Activated CD4-positive, alpha-beta memory T cell treated with anti-CD3 and anti-CD28 coated beads, Interleukin-2, amount 10 ng/mL, durations not matched to agents 7 days and 5 days (primary cell): ENCODE results near the gene LAMC3. TPM values are rescaled to one million over a fixed set of nuclear protein-coding genes. Genes with fewer than 3 reads are reported as not detected.

Source experiments
- CTCF ChIA-PET: fragments of 350-600 bp; sonication (Branson Sonifier 250); formaldehyde crosslinking; loops from one replicate; lab custom pipeline; 2021; ENCODE audit warnings: antibody characterized with exemption, inconsistent platforms; lab: Charles Lee
- POLR2A ChIA-PET: fragments of 350-600 bp; sonication (Branson Sonifier 250); formaldehyde crosslinking; loops from one replicate; lab custom pipeline; 2021; ENCODE audit warnings: antibody characterized with exemption; lab: Charles Lee
- DNase-seq: peaks from one replicate; pipeline ENCODE4 v3.0.0-alpha.2; 2020
- H3K27ac Mint-ChIP-seq: one replicate; pipeline ENCODE4 v1.8.0; 2021; ENCODE audit warnings: mild to moderate bottlenecking, mixed read lengths
- H3K27me3 Mint-ChIP-seq: one replicate; pipeline ENCODE4 v1.8.0; 2021; ENCODE audit warnings: mixed read lengths
- H3K36me3 Mint-ChIP-seq: one replicate; pipeline ENCODE4 v1.8.0; 2021; ENCODE audit warnings: low read depth, mixed read lengths
- H3K4me1 Mint-ChIP-seq: one replicate; pipeline ENCODE4 v1.8.0; 2021; ENCODE audit warnings: mixed read lengths
- H3K4me3 Mint-ChIP-seq: one replicate; pipeline ENCODE4 v1.8.0; 2021; ENCODE audit warnings: mild to moderate bottlenecking, mixed read lengths
- H3K9me3 Mint-ChIP-seq: one replicate; pipeline ENCODE4 v1.8.0; 2021; ENCODE audit warnings: mixed read lengths
- total RNA-seq, 2 experiments: library from RNA; stranded (reverse); gene quantifications; one replicate each; pipeline ENCODE4 v1.2.3, GENCODE V29; 2021

LAMC3 gene
- total RNA-seq, 2 experiments from 2014 or later: not detected

DNA sequence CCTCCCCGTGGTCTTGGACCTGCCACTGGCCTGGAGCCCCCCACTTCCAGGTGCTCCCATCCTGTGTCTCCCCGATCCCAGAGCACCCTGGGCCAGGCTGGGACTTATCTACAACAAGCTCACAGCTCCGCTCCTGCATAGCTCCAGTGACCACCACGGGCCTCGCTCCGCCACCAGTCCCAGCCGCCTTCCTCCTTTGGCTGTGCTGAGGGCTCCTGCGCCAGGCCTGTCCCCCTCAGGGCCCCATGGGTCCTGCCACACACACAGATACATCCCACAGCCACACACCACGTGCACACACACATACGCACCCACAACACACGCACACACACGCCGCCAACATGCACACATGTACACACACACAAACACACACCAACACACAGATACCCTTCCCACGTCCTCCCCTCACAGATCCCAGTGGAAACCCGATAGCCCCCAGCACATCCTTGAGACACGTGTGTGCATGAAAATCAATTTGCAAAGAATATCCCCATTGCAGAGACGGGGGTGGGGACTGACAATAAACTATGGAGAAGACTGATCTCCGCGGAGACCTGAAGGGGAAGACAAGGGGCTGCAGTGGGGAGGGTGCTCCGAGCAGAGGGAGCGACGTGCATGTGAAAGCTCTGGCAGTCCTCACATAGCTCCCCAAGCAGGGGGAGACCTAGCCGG lies 18.5 kb upstream of the LAMC3 start:
- H3K27ac Mint-ChIP-seq: no peak overlapping the region
- no peak overlapping the region for H3K4me3 Mint-ChIP-seq
- CTCF ChIA-PET: no interaction called here
- no peaks in the 10 kb centered on the region for H3K9me3 Mint-ChIP-seq
- no peaks in the 10 kb centered on the region for H3K4me1 Mint-ChIP-seq
- DNase-seq: no peak
- no peaks in the 10 kb centered on the region for H3K36me3 Mint-ChIP-seq
- POLR2A ChIA-PET: no interaction called here
- no peaks in the 10 kb centered on the region for H3K27me3 Mint-ChIP-seq

DNA sequence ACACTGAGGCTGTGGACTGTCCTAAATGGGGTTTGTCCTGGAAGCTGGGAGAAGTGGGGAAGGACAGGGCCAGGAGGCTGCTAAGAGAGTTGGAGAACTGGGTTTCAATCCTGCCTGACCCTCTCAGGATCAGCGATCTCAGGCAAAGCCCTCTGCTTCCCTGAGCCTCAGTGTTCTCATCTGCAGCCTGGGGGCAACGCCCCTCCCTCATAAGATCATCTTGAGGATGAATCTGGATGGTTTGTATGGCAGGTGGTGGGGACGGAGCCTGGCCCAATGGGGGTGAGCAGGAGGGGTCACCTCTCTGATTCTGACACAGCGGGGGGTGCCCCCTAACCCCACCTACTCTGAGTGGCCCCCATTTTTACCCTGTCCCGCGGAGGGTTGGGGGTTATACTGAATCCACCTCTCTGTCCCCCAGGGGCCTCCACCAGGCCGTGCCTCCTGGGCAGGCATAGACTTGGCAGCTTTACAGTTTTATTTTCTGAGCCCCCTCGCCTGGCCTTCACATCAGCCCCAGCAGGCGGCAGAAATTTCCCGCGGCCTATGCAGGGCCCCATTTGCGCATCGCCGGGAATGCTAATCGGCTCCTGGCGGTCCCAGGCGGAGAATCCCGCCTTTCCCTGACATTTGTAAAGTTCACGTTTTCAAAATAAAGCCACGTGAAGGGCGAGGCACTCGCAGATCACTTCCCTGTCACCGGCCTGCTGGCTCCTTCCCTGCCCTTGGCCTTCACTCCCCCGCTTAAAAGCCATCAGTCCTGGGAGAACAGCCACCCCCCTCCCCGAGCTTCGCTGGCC lies 17.8 kb upstream of the LAMC3 start:
- H3K9me3 Mint-ChIP-seq: no peaks in the 10 kb centered on the region
- no peak overlapping the region for H3K4me3 Mint-ChIP-seq

GRCh38 chr9:130991778-130992681 lies 16.9 kb upstream of the LAMC3 start:
- Mint-ChIP-seq H3K27me3 (no peaks in the 10 kb centered on the region), H3K9me3 (no peaks in the 10 kb centered on the region), H3K4me1 (no peaks in the 10 kb centered on the region), H3K4me3 (no peak overlapping the region), H3K36me3 (no peaks in the 10 kb centered on the region), H3K27ac (no peak overlapping the region)
- ChIA-PET CTCF (interaction anchor here (0.6 kb wide), 1 partner anchor 55 kb away, joined by 4 read pairs; no protein-coding TSS in a partner anchor), POLR2A (no interaction called here)
- no peak for DNase-seq

More for the DNA sequence above, 17.8 kb upstream of the LAMC3 start:
- DNase-seq: no peak
- Mint-ChIP-seq H3K36me3 (no peaks in the 10 kb centered on the region), H3K27ac (no peak overlapping the region), H3K27me3 (no peaks in the 10 kb centered on the region), H3K4me1 (no peaks in the 10 kb centered on the region)
- POLR2A ChIA-PET: no interaction called here
- CTCF ChIA-PET: no interaction called here

GRCh38 chr9:130992682-130993032 lies 16.3 kb upstream of the LAMC3 start:
- H3K27me3 Mint-ChIP-seq: no peaks in the 10 kb centered on the region
- CTCF ChIA-PET: no interaction called here
- H3K4me1 Mint-ChIP-seq: no peaks in the 10 kb centered on the region
- H3K27ac Mint-ChIP-seq: no peak overlapping the region
- DNase-seq: no peak
- H3K36me3 Mint-ChIP-seq: no peaks in the 10 kb centered on the region
- no peak overlapping the region for H3K4me3 Mint-ChIP-seq
- H3K9me3 Mint-ChIP-seq: no peaks in the 10 kb centered on the region
- POLR2A ChIA-PET: no interaction called here

DNA sequence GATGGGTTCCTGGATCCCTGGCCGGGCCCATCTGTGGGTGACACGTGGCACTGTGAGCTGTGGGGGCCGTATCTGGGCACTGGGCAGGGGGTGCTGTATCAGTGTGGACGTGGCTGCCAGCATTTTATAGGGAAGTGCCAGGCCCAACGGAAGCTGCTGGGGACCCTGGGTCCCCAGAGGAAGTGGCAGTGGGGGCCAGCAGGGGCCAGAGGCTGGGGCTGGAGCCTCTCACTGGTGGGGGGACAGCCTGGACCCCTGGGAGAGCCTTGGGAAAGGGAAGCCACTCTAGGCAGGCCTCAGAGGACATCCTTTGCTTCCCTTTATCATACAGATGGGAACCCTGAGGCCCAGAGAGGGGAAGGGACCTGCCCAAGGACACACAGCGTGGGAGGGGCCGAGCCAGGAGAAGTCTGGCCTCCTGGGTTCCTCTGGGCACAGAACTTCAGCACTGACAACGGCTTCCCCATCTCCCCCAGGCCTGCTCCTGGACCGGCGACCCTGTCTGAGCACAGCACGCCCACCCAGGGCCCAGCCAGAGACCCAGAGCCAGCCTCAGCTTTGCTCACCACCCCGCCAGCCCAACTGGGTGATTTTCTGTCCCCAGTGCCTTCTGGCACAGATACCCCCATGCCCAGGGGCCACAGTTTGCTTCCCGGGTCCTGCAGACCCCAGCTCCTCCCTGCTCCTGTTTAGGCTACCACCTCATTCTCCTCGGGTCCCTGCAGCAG lies 15.5 kb upstream of the LAMC3 start:
- DNase-seq: no peak
- no peaks in the 10 kb centered on the region for H3K9me3 Mint-ChIP-seq
- H3K27me3 Mint-ChIP-seq: no peaks in the 10 kb centered on the region
- ChIA-PET POLR2A (no interaction called here), CTCF (no interaction called here)
- H3K4me1 Mint-ChIP-seq: no peaks in the 10 kb centered on the region
- no peaks in the 10 kb centered on the region for H3K36me3 Mint-ChIP-seq
- H3K4me3 Mint-ChIP-seq: no peak overlapping the region
- H3K27ac Mint-ChIP-seq: no peak overlapping the region

DNA sequence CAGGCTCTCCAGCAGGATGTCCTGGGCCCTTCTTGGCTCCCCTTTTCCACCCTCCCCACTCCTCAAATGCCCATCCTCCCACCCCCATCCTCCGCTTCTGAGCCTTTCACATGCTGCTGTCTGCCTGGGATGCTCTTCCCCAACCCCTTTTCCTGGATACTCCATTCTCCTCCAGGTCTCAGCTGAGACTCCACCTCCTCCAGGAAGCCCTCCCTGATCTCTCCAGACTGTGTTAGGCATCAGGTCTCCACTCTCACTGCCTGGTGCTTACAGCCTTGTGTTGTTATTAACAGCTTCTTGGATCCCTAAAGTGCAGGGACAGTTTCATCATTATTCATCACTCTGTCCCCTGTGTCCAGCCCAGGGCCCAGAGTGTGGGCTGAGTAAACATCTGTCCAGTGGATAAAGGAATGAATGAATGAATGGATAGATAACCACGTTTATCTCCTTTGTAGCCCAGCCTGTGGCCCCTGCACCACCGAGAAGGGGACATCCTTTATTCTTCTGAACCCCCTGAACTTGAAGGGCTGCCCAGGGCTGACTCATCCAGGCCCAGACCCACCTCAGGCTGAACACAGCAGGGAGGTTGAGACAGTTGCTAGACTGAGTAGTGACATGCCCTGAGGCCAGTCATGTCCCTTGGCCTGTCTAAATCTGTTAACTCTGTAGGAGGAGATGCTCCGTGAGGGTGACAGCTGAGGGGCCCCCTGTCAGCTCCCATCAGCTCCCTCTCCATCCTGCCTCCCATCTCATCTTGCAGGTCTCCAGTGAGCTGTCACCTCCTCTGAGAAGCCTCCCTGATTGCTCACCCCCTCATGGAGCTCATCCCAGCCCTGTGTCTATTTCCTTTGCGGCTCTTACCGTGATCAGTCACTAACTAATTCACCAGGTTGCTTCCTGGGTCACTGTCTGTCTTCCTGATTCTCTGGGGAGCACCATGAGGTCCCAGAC lies 14.6 kb upstream of the LAMC3 start:
- Mint-ChIP-seq H3K27ac (no peak overlapping the region), H3K4me3 (no peak overlapping the region)

GRCh38 chr9:130995086-130996011 lies 13.6 kb upstream of the LAMC3 start:
- no peak for DNase-seq
- Mint-ChIP-seq H3K4me3 (no peak overlapping the region), H3K27ac (no peak overlapping the region), H3K9me3 (no peaks in the 10 kb centered on the region), H3K27me3 (peaks cover 4% of the 10 kb centered on the region), H3K36me3 (no peaks in the 10 kb centered on the region), H3K4me1 (no peaks in the 10 kb centered on the region)
- ChIA-PET POLR2A (no interaction called here), CTCF (no interaction called here)

More for the DNA sequence above, 14.6 kb upstream of the LAMC3 start:
- Mint-ChIP-seq H3K36me3 (no peaks in the 10 kb centered on the region), H3K4me1 (no peaks in the 10 kb centered on the region), H3K9me3 (no peaks in the 10 kb centered on the region), H3K27me3 (no peaks in the 10 kb centered on the region)
- ChIA-PET CTCF (interaction anchor here (0.6 kb wide), 1 partner anchor 105 kb away, joined by 4 read pairs; no protein-coding TSS in a partner anchor), POLR2A (no interaction called here)
- no peak for DNase-seq

DNA sequence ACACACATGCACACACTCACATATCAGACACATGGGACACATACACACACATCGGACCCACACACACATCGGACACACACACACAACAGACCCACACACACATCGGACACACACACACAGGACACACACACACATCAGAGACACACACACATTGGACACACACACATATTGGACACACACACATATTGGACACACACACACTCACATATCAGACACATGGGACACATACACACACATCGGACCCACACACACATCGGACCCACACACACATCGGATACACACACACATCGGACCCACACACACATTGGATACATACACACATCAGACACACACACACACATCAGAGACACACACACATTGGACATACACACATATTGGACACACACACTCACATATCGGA lies 12.8 kb upstream of the LAMC3 start:
- Mint-ChIP-seq H3K27me3 (peaks cover 4% of the 10 kb centered on the region), H3K27ac (no peak overlapping the region), H3K9me3 (no peaks in the 10 kb centered on the region), H3K4me1 (no peaks in the 10 kb centered on the region), H3K4me3 (no peak overlapping the region), H3K36me3 (no peaks in the 10 kb centered on the region)
- CTCF ChIA-PET: no interaction called here
- no peak for DNase-seq
- POLR2A ChIA-PET: no interaction called here

DNA sequence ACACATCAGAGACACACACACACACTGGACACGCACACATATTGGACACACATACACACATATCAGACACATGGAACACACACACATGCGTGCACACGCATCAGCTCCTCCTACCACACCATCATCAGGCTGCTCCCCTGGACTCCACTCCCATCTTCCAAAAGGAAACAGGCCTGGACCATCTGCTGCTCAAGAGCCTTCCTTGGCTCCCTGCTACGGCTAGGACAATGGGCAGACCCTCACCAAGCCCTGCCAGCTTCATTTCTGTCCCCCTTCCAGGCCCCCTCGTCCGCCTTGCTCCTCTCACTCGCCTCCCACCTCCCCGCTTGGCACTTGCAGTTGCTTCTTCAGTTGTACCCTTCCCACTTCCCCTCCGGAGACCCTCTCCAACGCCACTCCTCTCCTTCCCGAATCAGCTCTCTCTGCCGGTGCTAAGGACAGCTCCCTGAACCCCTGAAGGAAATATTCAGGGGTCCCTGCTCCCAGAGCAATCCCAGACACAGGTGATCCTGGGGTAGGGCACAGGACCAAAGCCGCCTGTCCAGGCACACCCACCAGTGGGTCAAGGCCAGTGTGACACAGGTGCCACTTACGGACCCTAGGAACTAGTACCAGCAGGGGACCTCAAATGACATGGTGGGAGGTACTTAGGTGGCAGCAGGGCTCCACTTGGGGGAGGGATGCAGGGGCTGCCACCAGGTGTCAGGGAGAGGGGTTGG lies 12.1 kb upstream of the LAMC3 start:
- POLR2A ChIA-PET: no interaction called here
- Mint-ChIP-seq H3K27ac (no peak overlapping the region), H3K4me3 (no peak overlapping the region), H3K27me3 (peaks cover 4% of the 10 kb centered on the region), H3K4me1 (no peaks in the 10 kb centered on the region), H3K9me3 (no peaks in the 10 kb centered on the region), H3K36me3 (no peaks in the 10 kb centered on the region)
- CTCF ChIA-PET: no interaction called here
- DNase-seq: no peak

DNA sequence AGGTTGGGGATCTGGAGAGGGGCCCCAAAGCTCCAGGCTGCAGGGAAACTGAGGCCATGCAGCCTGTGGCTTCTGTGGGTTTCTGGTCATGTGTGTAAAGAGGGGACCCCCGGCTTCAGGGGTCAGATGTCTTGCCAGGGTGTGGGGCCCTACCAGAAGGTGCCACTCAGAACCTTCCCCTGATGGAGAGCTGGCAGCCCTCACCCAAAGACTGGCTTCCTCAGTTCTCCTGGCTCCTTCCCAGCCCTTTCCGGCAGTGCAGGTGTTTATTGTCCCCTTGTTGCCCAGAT lies 11.6 kb upstream of the LAMC3 start:
- no peaks in the 10 kb centered on the region for H3K4me1 Mint-ChIP-seq
- no peaks in the 10 kb centered on the region for H3K9me3 Mint-ChIP-seq
- no peaks in the 10 kb centered on the region for H3K36me3 Mint-ChIP-seq
- no peak for DNase-seq
- no peak overlapping the region for H3K4me3 Mint-ChIP-seq
- POLR2A ChIA-PET: no interaction called here
- CTCF ChIA-PET: interaction anchor here (1.4 kb wide), 1 partner anchor 282 kb away, joined by 3 read pairs; no protein-coding TSS in a partner anchor
- H3K27me3 Mint-ChIP-seq: peaks cover 4% of the 10 kb centered on the region
- H3K27ac Mint-ChIP-seq: no peak overlapping the region
